ENCODE results near the gene FBXW7. TPM values are rescaled to one million over a fixed set of nuclear protein-coding genes. Genes with fewer than 3 reads are reported as not detected.

The FBXW7 gene
- total RNA-seq, 2 experiments from 2014 or later, result 35.8 to 37.8 TPM

DNA sequence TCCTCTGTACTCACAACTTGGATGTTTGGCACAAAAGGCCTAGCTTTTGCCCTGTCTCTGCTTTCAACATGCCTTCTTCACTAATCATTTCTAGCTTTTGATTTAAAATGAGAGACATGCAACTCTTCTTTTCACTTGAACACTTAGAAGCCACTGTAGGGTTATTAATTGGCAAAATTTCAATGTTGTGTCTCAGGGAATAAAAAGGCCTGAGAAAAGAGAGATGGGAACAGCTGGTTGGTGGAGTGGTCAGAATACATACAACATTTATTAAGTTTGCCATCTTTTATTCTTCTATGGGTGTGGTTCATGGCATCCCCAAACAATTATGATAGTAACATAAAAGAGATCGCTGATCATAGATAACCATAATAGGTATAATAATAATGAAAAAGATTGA is 114.3 kb downstream of the FBXW7 start:
- intact Hi-C loops (cut with micrococcal nuclease), result no loop called here
- no peak for DNase-seq
- H3K27ac Mint-ChIP-seq, result no peak overlapping the region
- ChIA-PET CTCF (interaction anchor here (1.4 to 1.5 kb wide), 2 partner anchors 218 to 314 kb away, joined by 4 read pairs; no protein-coding TSS in a partner anchor), POLR2A (no interaction called here)
- no peak overlapping the region for H3K4me3 Mint-ChIP-seq
- no peaks in the 10 kb centered on the region for H3K27me3 Mint-ChIP-seq
- H3K36me3 Mint-ChIP-seq, result peaks cover 2% of the 10 kb centered on the region
- H3K4me1 Mint-ChIP-seq (ENCODE audit: low read depth), result peaks cover 38% of the 10 kb centered on the region
- no peaks in the 10 kb centered on the region for H3K9me3 Mint-ChIP-seq

- no peak overlapping the region for H3K27ac Mint-ChIP-seq
- CTCF ChIA-PET, result no interaction called here
Observed at GRCh38 chr4:152419809-152420208, 116.1 kb downstream of the FBXW7 start.

GRCh38 chr4:152417673-152418072 is 118.2 kb downstream of the FBXW7 start:
- DNase-seq, result no peak
- ChIA-PET POLR2A (no interaction called here), CTCF (interaction anchor here (0.6 to 3.2 kb wide), 2 partner anchors 9 to 227 kb away, joined by 3 to 16 read pairs; no protein-coding TSS in a partner anchor)
- Mint-ChIP-seq H3K27ac (no peak overlapping the region), H3K4me1 (ENCODE audit: low read depth) (peaks cover 32% of the 10 kb centered on the region), H3K4me3 (no peak overlapping the region), H3K27me3 (no peaks in the 10 kb centered on the region), H3K9me3 (no peaks in the 10 kb centered on the region), H3K36me3 (no peaks in the 10 kb centered on the region)
- intact Hi-C loops (cut with micrococcal nuclease), result no loop called here

More at GRCh38 chr4:152419809-152420208, 116.1 kb downstream of the FBXW7 start:
- H3K4me1 Mint-ChIP-seq (ENCODE audit: low read depth), result peaks cover 41% of the 10 kb centered on the region
- POLR2A ChIA-PET, result no interaction called here
- no peak for DNase-seq
- no peaks in the 10 kb centered on the region for H3K9me3 Mint-ChIP-seq
- H3K4me3 Mint-ChIP-seq, result no peak overlapping the region
- H3K27me3 Mint-ChIP-seq, result no peaks in the 10 kb centered on the region
- no peaks in the 10 kb centered on the region for H3K36me3 Mint-ChIP-seq
- intact Hi-C loops (cut with micrococcal nuclease), result no loop called here

DNA sequence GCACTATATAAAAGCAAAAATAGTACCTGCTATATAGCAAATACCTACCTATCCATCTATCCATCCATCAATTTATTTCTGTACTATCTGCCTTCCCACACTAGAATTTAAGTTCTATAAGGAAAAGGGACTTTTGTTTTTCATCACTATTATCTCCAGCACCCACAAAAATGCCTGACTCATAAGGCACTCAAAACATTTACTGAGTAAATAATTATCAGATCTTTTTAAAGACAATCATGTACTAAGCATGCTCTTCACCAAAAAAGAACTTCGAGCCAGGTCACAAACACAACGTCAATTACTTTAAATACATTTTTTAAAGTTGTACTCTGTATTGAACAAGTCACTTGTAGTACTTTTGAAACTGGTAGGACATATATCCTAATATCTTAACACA is 119.9 kb downstream of the FBXW7 start:
- no peak for DNase-seq
- Mint-ChIP-seq H3K4me3 (no peak overlapping the region), H3K9me3 (no peaks in the 10 kb centered on the region), H3K4me1 (ENCODE audit: low read depth) (peaks cover 30% of the 10 kb centered on the region), H3K27me3 (no peaks in the 10 kb centered on the region), H3K36me3 (no peaks in the 10 kb centered on the region), H3K27ac (no peak overlapping the region)
- intact Hi-C loops (cut with micrococcal nuclease), result no loop called here
- ChIA-PET POLR2A (no interaction called here), CTCF (interaction anchor here (3.2 kb wide), 1 partner anchor 8 kb away, joined by 16 read pairs; no protein-coding TSS in a partner anchor)

- ChIA-PET CTCF (interaction anchor here (0.6 to 3.2 kb wide), 26 partner anchors 9 to 677 kb away, joined by 3 to 41 read pairs (median 3); no protein-coding TSS in a partner anchor), POLR2A (interaction anchor here (0.9 kb wide), 1 partner anchor 93 kb away, joined by 3 read pairs; no protein-coding TSS in a partner anchor)
- Mint-ChIP-seq H3K9me3 (no peaks in the 10 kb centered on the region), H3K36me3 (peaks cover 4% of the 10 kb centered on the region), H3K27ac (no peak overlapping the region), H3K4me1 (ENCODE audit: low read depth) (peaks cover 12% of the 10 kb centered on the region), H3K4me3 (no peak overlapping the region), H3K27me3 (no peaks in the 10 kb centered on the region)
- no peak for DNase-seq
- intact Hi-C loops (cut with micrococcal nuclease), result loop anchor here (1.0 to 5.0 kb wide), 4 partner anchors 92 to 369 kb away; partner anchors contain the start of genes ARFIP1 and TIGD4
Observed at GRCh38 chr4:152408514-152409327, 127.2 kb downstream of the FBXW7 start.

DNA sequence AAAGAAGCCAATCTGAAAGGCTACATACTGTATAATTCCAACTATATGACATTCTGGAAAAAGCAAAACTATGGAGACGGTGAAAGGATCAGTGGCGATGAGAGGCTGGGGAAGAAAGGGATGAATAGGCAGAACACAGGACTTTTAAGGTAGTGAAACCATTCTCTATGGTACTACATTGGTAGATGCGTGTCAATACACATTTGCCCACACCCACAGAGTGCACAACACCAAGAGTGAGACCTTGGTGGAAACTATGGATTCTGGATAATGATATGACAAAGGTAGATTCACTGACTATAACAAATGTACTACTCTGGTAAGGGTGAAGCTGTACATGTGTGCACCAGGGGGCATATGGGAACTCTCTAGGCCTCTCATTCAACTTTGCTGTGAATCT is 134.5 kb downstream of the FBXW7 start:
- H3K4me3 Mint-ChIP-seq, result no peak overlapping the region
- no peaks in the 10 kb centered on the region for H3K9me3 Mint-ChIP-seq
- peaks cover 7% of the 10 kb centered on the region for H3K36me3 Mint-ChIP-seq
- no peak overlapping the region for H3K27ac Mint-ChIP-seq
- intact Hi-C loops (cut with micrococcal nuclease), result no loop called here
- DNase-seq, result no peak
- ChIA-PET CTCF (no interaction called here), POLR2A (no interaction called here)
- no peaks in the 10 kb centered on the region for H3K27me3 Mint-ChIP-seq
- peaks cover 21% of the 10 kb centered on the region for H3K4me1 Mint-ChIP-seq (ENCODE audit: low read depth)

GRCh38 chr4:152399246-152399645 is 136.6 kb downstream of the FBXW7 start:
- Mint-ChIP-seq H3K9me3 (no peaks in the 10 kb centered on the region), H3K4me3 (no peak overlapping the region), H3K36me3 (peaks cover 5% of the 10 kb centered on the region), H3K27me3 (no peaks in the 10 kb centered on the region), H3K27ac (no peak overlapping the region), H3K4me1 (ENCODE audit: low read depth) (peaks cover 41% of the 10 kb centered on the region)
- DNase-seq, result no peak
- ChIA-PET POLR2A (no interaction called here), CTCF (interaction anchor here (1.1 kb wide), 1 partner anchor 9 kb away, joined by 3 read pairs; no protein-coding TSS in a partner anchor)
- intact Hi-C loops (cut with micrococcal nuclease), result no loop called here

GRCh38 chr4:152398060-152398459 is 137.8 kb downstream of the FBXW7 start:
- POLR2A ChIA-PET, result no interaction called here
- Mint-ChIP-seq H3K27me3 (no peaks in the 10 kb centered on the region), H3K36me3 (peaks cover 4% of the 10 kb centered on the region), H3K9me3 (no peaks in the 10 kb centered on the region), H3K27ac (no peak overlapping the region), H3K4me3 (no peak overlapping the region), H3K4me1 (ENCODE audit: low read depth) (peaks cover 44% of the 10 kb centered on the region)
- CTCF ChIA-PET, result interaction anchor here (0.7 to 1.7 kb wide), 6 partner anchors 12 to 1033 kb away, joined by 3 to 5 read pairs (median 4); no protein-coding TSS in a partner anchor
- no peak for DNase-seq
- intact Hi-C loops (cut with micrococcal nuclease), result no loop called here

GRCh38 chr4:152394791-152395190 is 141.1 kb downstream of the FBXW7 start:
- no peaks in the 10 kb centered on the region for H3K9me3 Mint-ChIP-seq

GRCh38 chr4:152392079-152392478 is 143.8 kb downstream of the FBXW7 start:
- Mint-ChIP-seq H3K9me3 (no peaks in the 10 kb centered on the region), H3K27me3 (no peaks in the 10 kb centered on the region), H3K4me3 (no peak overlapping the region), H3K27ac (no peak overlapping the region), H3K4me1 (ENCODE audit: low read depth) (peaks cover 36% of the 10 kb centered on the region), H3K36me3 (peaks cover 4% of the 10 kb centered on the region)
- intact Hi-C loops (cut with micrococcal nuclease), result no loop called here
- no peak for DNase-seq
- ChIA-PET CTCF (no interaction called here), POLR2A (no interaction called here)

More at GRCh38 chr4:152394791-152395190, 141.1 kb downstream of the FBXW7 start:
- peaks cover 4% of the 10 kb centered on the region for H3K36me3 Mint-ChIP-seq
- POLR2A ChIA-PET, result no interaction called here
- H3K4me3 Mint-ChIP-seq, result no peak overlapping the region
- CTCF ChIA-PET, result interaction anchor here (0.6 to 0.9 kb wide), 3 partner anchors 13 to 190 kb away, joined by 3 read pairs; no protein-coding TSS in a partner anchor
- H3K27me3 Mint-ChIP-seq, result no peaks in the 10 kb centered on the region
- no peak for DNase-seq
- H3K27ac Mint-ChIP-seq, result no peak overlapping the region
- intact Hi-C loops (cut with micrococcal nuclease), result no loop called here
- H3K4me1 Mint-ChIP-seq (ENCODE audit: low read depth), result peaks cover 40% of the 10 kb centered on the region

DNA sequence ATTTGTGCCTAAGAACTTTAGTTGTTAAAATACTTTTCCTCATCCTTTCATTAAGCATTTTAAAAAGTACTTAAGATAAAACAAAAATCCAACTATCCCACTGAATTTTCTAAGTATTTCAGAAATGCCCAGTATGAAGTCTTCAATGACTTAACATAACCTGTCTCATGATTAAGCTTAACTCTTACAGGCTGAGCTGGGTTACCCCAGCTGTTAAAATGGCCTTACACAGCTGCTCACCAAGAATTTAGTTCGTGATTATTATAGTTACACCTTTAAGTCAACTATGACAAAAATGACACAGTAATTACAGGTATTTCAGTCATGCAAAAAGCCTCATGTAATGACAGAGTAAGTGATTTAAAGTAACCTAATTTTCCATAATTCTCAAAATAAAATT is 145.7 kb downstream of the FBXW7 start:
- POLR2A ChIA-PET, result no interaction called here
- peaks cover 3% of the 10 kb centered on the region for H3K36me3 Mint-ChIP-seq
- H3K9me3 Mint-ChIP-seq, result no peaks in the 10 kb centered on the region
- DNase-seq, result no peak
- no peak overlapping the region for H3K4me3 Mint-ChIP-seq
- peaks cover 26% of the 10 kb centered on the region for H3K4me1 Mint-ChIP-seq (ENCODE audit: low read depth)
- intact Hi-C loops (cut with micrococcal nuclease), result no loop called here
- no peaks in the 10 kb centered on the region for H3K27me3 Mint-ChIP-seq
- CTCF ChIA-PET, result interaction anchor here (0.8 to 1.2 kb wide), 2 partner anchors 9 to 250 kb away, joined by 3 read pairs; no protein-coding TSS in a partner anchor
- no peak overlapping the region for H3K27ac Mint-ChIP-seq

DNA sequence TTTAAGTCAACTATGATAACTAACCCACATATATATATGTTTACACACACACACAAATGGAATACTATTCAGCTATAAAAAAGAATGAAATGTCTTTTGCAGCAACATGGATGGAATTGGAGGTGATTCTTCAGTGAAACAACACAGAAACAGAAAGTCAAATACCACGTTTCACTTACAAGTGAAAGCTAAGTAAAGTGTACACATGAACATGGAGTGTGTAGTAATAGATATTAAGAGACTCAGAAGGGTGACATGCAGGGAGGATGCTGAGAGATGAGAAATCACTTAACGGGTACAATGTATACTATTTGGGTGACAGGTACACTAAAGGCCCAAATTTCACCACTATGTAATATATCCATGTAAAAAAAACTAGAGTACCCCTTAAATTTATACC is 146.5 kb downstream of the FBXW7 start:
- peaks cover 3% of the 10 kb centered on the region for H3K36me3 Mint-ChIP-seq
- DNase-seq, result no peak
- H3K27me3 Mint-ChIP-seq, result no peaks in the 10 kb centered on the region
- POLR2A ChIA-PET, result no interaction called here
- no peaks in the 10 kb centered on the region for H3K9me3 Mint-ChIP-seq
- intact Hi-C loops (cut with micrococcal nuclease), result no loop called here
- peaks cover 18% of the 10 kb centered on the region for H3K4me1 Mint-ChIP-seq (ENCODE audit: low read depth)
- CTCF ChIA-PET, result interaction anchor here (0.8 to 1.2 kb wide), 2 partner anchors 10 to 251 kb away, joined by 3 read pairs; no protein-coding TSS in a partner anchor
- no peak overlapping the region for H3K4me3 Mint-ChIP-seq
- H3K27ac Mint-ChIP-seq, result no peak overlapping the region
